Astrocyte of the cerebellum (primary cell): ENCODE results near the gene CFAP46.

Experiments
- DNase-seq: peaks from one replicate; pipeline ENCODE4 v3.0.0-alpha.2; 2011; ENCODE audit warnings: low read depth
- H3K4me3 ChIP-seq: 2 replicates; pipeline ENCODE4 v1.5.1; 2011; ENCODE audit warnings: mild to moderate bottlenecking, low read depth, low read length, moderate library complexity
- CTCF ChIP-seq: IDR thresholded peaks from 2 replicates; pipeline ENCODE4 v1.5.1; 2012; ENCODE audit warnings: low read length, low read depth, moderate library complexity, mild to moderate bottlenecking; ENCODE audit errors: missing control alignments
- in situ Hi-C: cut with HindIII; loops from 2 replicates; pipeline ENCODE4 v1.10.0; 2017; ENCODE audit warnings: low sequenced_read_pairs

CFAP46 gene

GRCh38 chr10:132922872-132923271 is 19.5 kb downstream of the CFAP46 start:
- no peak for DNase-seq
- TF ChIP-seq CTCF: no peak
- in situ Hi-C loops: loop anchor here (10.0 kb wide), 1 partner anchor 268 kb away; no protein-coding TSS in a partner anchor
- no peak overlapping the region for H3K4me3 ChIP-seq

GRCh38 chr10:132921818-132922807 is 20.3 kb downstream of the CFAP46 start:
- DNase-seq: no peak
- no peak overlapping the region for H3K4me3 ChIP-seq
- no peak for TF ChIP-seq CTCF
- in situ Hi-C loops: loop anchor here (10.0 kb wide), 1 partner anchor 267 kb away; no protein-coding TSS in a partner anchor

- H3K4me3 ChIP-seq: no peak overlapping the region
- TF ChIP-seq CTCF: no peak
- in situ Hi-C loops: loop anchor here (10.0 kb wide), 1 partner anchor 266 kb away; no protein-coding TSS in a partner anchor
- DNase-seq: no peak
Observed at GRCh38 chr10:132921086-132921485, 21.3 kb downstream of the CFAP46 start.

- H3K4me3 ChIP-seq: no peak overlapping the region
- TF ChIP-seq CTCF: no peak
- in situ Hi-C loops: loop anchor here (10.0 kb wide), 1 partner anchor 266 kb away; no protein-coding TSS in a partner anchor
- no peak for DNase-seq
Observed at GRCh38 chr10:132920101-132920925, 22.1 kb downstream of the CFAP46 start.

GRCh38 chr10:132919374-132920100 is 22.8 kb downstream of the CFAP46 start:
- no peak for TF ChIP-seq CTCF
- no peak overlapping the region for H3K4me3 ChIP-seq
- DNase-seq: no peak
- in situ Hi-C loops: loop anchor here (10.0 kb wide), 1 partner anchor 265 kb away; no protein-coding TSS in a partner anchor
